Smooth muscle cell (in vitro differentiated cells): Measurements from ENCODE around the gene FUT7. TPM values are rescaled to one million over a fixed set of nuclear protein-coding genes. Genes with fewer than 3 reads are reported as not detected.

Source experiments
- DNase-seq: peaks from one replicate; lab custom pipeline; 2025; ENCODE audit not compliant: unreplicated experiment; lab: John Stamatoyannopoulos, UW
- H2AFZ ChIP-seq: fragments of 200-600 bp; sonication (generic); 2 replicates; pipeline ENCODE4 v1.6.0; 2016; ENCODE audit warnings: antibody characterized with exemption, low read depth, mild to moderate bottlenecking
- H3F3A ChIP-seq: fragments of 200-600 bp; sonication (generic); 2 replicates; pipeline ENCODE4 v1.6.0; 2017; ENCODE audit warnings: antibody characterized with exemption, low read depth
- H3K27ac ChIP-seq: fragments of 200-600 bp; sonication (generic); 2 replicates; pipeline ENCODE4 v1.5.1; 2016; ENCODE audit warnings: low read depth, mild to moderate bottlenecking
- H3K27me3 ChIP-seq: fragments of 200-600 bp; sonication (generic); 2 replicates; pipeline ENCODE4 v1.6.1; 2016; ENCODE audit warnings: low read depth, mild to moderate bottlenecking
- H3K36me3 ChIP-seq: fragments of 200-600 bp; sonication (generic); 2 replicates; pipeline ENCODE4 v1.5.1; 2016; ENCODE audit warnings: low read depth
- H3K4me1 ChIP-seq: fragments of 200-600 bp; sonication (generic); 2 replicates; pipeline ENCODE4 v1.5.1; 2016; ENCODE audit warnings: low read depth
- H3K4me2 ChIP-seq: fragments of 200-600 bp; sonication (generic); 2 replicates; pipeline ENCODE4 v1.6.0; 2016; ENCODE audit warnings: mild to moderate bottlenecking
- H3K4me3 ChIP-seq: fragments of 200-600 bp; sonication (generic); 2 replicates; pipeline ENCODE4 v1.5.1; 2016; ENCODE audit warnings: mild to moderate bottlenecking
- H3K79me2 ChIP-seq: fragments of 200-600 bp; sonication (generic); 2 replicates; pipeline ENCODE4 v1.6.0; 2016; ENCODE audit warnings: low read depth, mild to moderate bottlenecking
- H3K9ac ChIP-seq: fragments of 200-600 bp; sonication (generic); 2 replicates; pipeline ENCODE4 v1.6.0; 2016; ENCODE audit warnings: low read depth
- H3K9me3 ChIP-seq: fragments of 200-600 bp; sonication (generic); replicated peaks from 2 replicates; pipeline ENCODE4 v1.5.1; 2016; ENCODE audit warnings: low read depth
- H4K20me1 ChIP-seq: fragments of 200-600 bp; sonication (generic); 2 replicates; pipeline ENCODE4 v1.6.0; 2016; ENCODE audit warnings: low read depth
- WGBS: methylation state at CpG from one replicate; pipeline ENCODE4 v1.1.7; 2016; ENCODE audit warnings: low lambda C conversion rate; 5-methylcytosine and 5-hydroxymethylcytosine counted together
- polyA plus RNA-seq: library from polyadenylated mRNA; unstranded; fragments of >200 nt; fragmentation: Nextera tagmentation; extraction: Ambion mirVana; gene quantifications from 2 replicates; pipeline ENCODE4 v1.2.1, GENCODE V29; 2016
- total RNA-seq: library from RNA; depleted of rRNA; stranded (reverse); fragments of >200 nt; gene quantifications from 2 replicates; pipeline ENCODE4 v1.2.3, GENCODE V29; 2014
- TF ChIP-seq, protein P1 (sequence below): fragments of 200-600 bp; sonication (generic); IDR thresholded peaks from 2 replicates; pipeline ENCODE4 v1.5.1; 2017; ENCODE audit warnings: borderline replicate concordance, mild to moderate bottlenecking, antibody characterized with exemption; ENCODE audit not compliant: insufficient read depth, poor library complexity, severe bottlenecking

FUT7 gene
- total and polyA plus RNA-seq, 2 experiments from 2014 or later = not detected

DNA sequence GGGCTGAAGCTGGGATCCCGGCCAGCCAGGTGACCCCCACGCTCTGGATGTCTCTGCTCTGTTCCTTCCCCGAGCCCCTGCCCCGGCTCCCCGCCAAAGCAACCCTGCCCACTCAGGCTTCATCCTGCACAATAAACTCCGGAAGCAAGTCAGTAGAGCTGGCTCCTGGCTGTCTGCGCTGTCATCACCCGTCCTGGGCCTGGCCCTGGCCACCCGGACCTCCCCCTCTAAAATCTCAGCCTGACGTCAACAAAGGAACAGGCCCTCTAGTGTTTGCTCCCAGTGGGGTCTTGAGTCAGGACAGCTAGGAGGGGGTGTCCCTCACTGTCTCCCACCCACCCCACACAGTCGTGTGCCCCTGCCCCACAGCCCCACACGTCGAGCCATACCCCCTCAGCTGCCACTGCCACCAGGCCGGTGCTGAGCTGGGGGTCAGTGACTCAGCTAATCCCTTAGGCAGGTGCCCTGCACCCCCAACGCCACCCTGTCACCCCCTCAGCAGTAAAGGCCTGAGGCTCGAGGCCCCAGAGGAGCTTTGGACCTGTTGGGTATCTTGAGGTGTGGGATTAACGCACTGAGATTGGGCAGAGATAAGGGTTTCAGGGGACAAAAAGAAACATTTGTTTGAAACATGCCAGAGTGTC, 50.2 kb downstream of the FUT7 start:
- H3K4me1 ChIP-seq = peaks cover 4% of the 10 kb centered on the region
- H3K27me3 ChIP-seq = peaks cover 29% of the 10 kb centered on the region
- H3K79me2 ChIP-seq = no peaks in the 10 kb centered on the region
- H2AFZ ChIP-seq = no peak overlapping the region
- H3K4me2 ChIP-seq = no peak overlapping the region
- TF ChIP-seq, protein P1, sequence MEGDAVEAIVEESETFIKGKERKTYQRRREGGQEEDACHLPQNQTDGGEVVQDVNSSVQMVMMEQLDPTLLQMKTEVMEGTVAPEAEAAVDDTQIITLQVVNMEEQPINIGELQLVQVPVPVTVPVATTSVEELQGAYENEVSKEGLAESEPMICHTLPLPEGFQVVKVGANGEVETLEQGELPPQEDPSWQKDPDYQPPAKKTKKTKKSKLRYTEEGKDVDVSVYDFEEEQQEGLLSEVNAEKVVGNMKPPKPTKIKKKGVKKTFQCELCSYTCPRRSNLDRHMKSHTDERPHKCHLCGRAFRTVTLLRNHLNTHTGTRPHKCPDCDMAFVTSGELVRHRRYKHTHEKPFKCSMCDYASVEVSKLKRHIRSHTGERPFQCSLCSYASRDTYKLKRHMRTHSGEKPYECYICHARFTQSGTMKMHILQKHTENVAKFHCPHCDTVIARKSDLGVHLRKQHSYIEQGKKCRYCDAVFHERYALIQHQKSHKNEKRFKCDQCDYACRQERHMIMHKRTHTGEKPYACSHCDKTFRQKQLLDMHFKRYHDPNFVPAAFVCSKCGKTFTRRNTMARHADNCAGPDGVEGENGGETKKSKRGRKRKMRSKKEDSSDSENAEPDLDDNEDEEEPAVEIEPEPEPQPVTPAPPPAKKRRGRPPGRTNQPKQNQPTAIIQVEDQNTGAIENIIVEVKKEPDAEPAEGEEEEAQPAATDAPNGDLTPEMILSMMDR = no peak
- no peaks in the 10 kb centered on the region for H3K9me3 ChIP-seq
- 66% methylated on average over 16 of the region's 17 CpGs for WGBS
- no peaks in the 10 kb centered on the region for H3F3A ChIP-seq
- no peak overlapping the region for H3K27ac ChIP-seq
- H3K9ac ChIP-seq = no peak overlapping the region
- no peak overlapping the region for H3K4me3 ChIP-seq
- no peak for DNase-seq
- peaks cover 9% of the 10 kb centered on the region for H4K20me1 ChIP-seq
- no peaks in the 10 kb centered on the region for H3K36me3 ChIP-seq

DNA sequence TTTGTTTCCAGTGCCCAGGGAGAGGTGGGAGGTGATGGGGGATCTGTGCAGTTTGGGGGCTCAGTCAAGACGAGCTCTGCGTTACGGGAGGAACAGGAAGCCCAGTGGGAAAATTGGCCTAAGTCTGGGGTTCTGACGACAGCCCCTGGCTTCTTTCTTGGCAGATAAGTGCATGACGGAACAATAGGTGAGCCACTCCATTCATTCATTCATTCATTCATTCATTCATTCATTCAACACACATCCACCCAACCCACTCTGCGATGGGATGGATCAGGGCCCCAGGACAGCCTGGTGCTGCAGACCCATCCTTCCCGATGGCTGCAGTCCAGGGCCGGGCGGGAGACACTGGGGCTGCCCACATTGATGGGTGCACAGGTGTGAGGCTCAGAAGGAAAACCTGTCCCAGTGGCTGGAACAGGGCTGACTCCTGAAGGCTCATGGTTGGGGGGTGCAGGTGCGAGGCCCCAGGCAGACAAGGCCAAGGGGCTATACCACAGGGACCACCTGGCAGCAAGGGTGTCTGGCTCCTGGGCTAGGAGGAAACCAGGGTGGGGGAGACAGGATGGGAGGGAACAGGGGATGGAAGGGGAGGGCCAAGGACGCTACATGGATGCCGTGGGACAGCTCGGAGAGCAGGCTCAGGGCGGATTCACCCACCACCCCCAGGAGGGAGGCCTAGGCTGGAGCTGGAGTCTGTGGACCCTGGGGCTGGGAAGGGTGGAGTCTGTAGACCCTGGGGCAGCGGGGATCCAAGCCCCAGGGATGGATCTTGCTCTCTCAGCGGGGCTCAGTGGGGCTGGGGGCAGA, 51.0 kb downstream of the FUT7 start:
- DNase-seq = no peak
- Histone ChIP-seq H3K27ac (no peak overlapping the region), H3K9ac (no peak overlapping the region), H3K4me1 (peaks cover 4% of the 10 kb centered on the region), H3K9me3 (no peaks in the 10 kb centered on the region), H3F3A (no peaks in the 10 kb centered on the region), H3K36me3 (no peaks in the 10 kb centered on the region), H4K20me1 (peaks cover 9% of the 10 kb centered on the region), H2AFZ (no peak overlapping the region), H3K79me2 (no peaks in the 10 kb centered on the region), H3K27me3 (peaks cover 22% of the 10 kb centered on the region), H3K4me3 (no peak overlapping the region), H3K4me2 (no peak overlapping the region)
- TF ChIP-seq, protein P1 = no peak
- WGBS = 96% methylated on average over 16 of the region's 16 CpGs

Other genes starting within 250 kb of the FUT7 start
Only the 30 nearest of the 38 such genes appear.
- gene AJM1, start 189.6 kb downstream of the FUT7 start, total RNA-seq = 1.2 and 1.8 TPM in 2 replicates
- gene AJM1, start 189.6 kb downstream of the FUT7 start, polyA plus RNA-seq = 2.9 and 3.7 TPM in 2 replicates
- 110 and 173 TPM in 2 replicates for gene PHPT1, start 182.7 kb downstream of the FUT7 start, total RNA-seq
- gene PHPT1, start 182.7 kb downstream of the FUT7 start, polyA plus RNA-seq = 381 and 435 TPM in 2 replicates
- 3.8 TPM in 2 replicates for gene MAMDC4, start 179.7 kb downstream of the FUT7 start, total RNA-seq
- 7.5 and 8.0 TPM in 2 replicates for gene MAMDC4, start 179.7 kb downstream of the FUT7 start, polyA plus RNA-seq
- gene EDF1, start 165.8 kb downstream of the FUT7 start, total RNA-seq = 304 and 306 TPM in 2 replicates
- 492 and 548 TPM in 2 replicates for gene EDF1, start 165.8 kb downstream of the FUT7 start, polyA plus RNA-seq
- 6.2 and 7.0 TPM in 2 replicates for gene TRAF2, start 145.6 kb downstream of the FUT7 start, total RNA-seq
- 15.9 and 18.0 TPM in 2 replicates for gene TRAF2, start 145.6 kb downstream of the FUT7 start, polyA plus RNA-seq
- 70.5 and 103 TPM in 2 replicates for gene FBXW5, start 87.3 kb downstream of the FUT7 start, total RNA-seq
- 105 and 109 TPM in 2 replicates for gene FBXW5, start 87.3 kb downstream of the FUT7 start, polyA plus RNA-seq
- gene C8G, start 86.8 kb downstream of the FUT7 start, total RNA-seq = not detected in 2 replicates
- 1.4 TPM in 1 of 2 replicates, not detected in the other for gene C8G, start 86.8 kb downstream of the FUT7 start, polyA plus RNA-seq
- gene LCN12, start 79.8 kb downstream of the FUT7 start, total RNA-seq = not detected in 2 replicates
- not detected in 2 replicates for gene LCN12, start 79.8 kb downstream of the FUT7 start, polyA plus RNA-seq
- gene PTGDS, start 54.6 kb downstream of the FUT7 start, total RNA-seq = 119 and 145 TPM in 2 replicates
- gene PTGDS, start 54.6 kb downstream of the FUT7 start, polyA plus RNA-seq = 597 and 611 TPM in 2 replicates
- gene LCNL1, start 49.1 kb downstream of the FUT7 start, total RNA-seq = 0.67 and 1.1 TPM in 2 replicates
- gene LCNL1, start 49.1 kb downstream of the FUT7 start, polyA plus RNA-seq = 0.85 and 0.89 TPM in 2 replicates
- gene PAXX, start 39.7 kb downstream of the FUT7 start, total RNA-seq = 27.4 and 29.0 TPM in 2 replicates
- gene PAXX, start 39.7 kb downstream of the FUT7 start, polyA plus RNA-seq = 61.4 and 62.0 TPM in 2 replicates
- 15.2 and 36.8 TPM in 2 replicates for gene CLIC3, start 35.5 kb downstream of the FUT7 start, total RNA-seq
- gene CLIC3, start 35.5 kb downstream of the FUT7 start, polyA plus RNA-seq = 43.9 and 69.9 TPM in 2 replicates
- gene ABCA2, start 3.9 kb downstream of the FUT7 start, total RNA-seq = 15.9 and 23.0 TPM in 2 replicates
- 26.2 and 29.0 TPM in 2 replicates for gene ABCA2, start 3.9 kb downstream of the FUT7 start, polyA plus RNA-seq
- 5.9 and 9.9 TPM in 2 replicates for gene NPDC1, start 14.1 kb upstream of the FUT7 start, total RNA-seq
- gene NPDC1, start 14.1 kb upstream of the FUT7 start, polyA plus RNA-seq = 19.3 and 38.8 TPM in 2 replicates
- gene ENTPD2, start 22.0 kb upstream of the FUT7 start, total RNA-seq = not detected in 2 replicates
- gene ENTPD2, start 22.0 kb upstream of the FUT7 start, polyA plus RNA-seq = 0.30 and 0.78 TPM in 2 replicates
- 1.9 and 2.1 TPM in 2 replicates for gene SAPCD2, start 38.5 kb upstream of the FUT7 start, total RNA-seq
- 3.9 and 5.0 TPM in 2 replicates for gene SAPCD2, start 38.5 kb upstream of the FUT7 start, polyA plus RNA-seq
- gene UAP1L1, start 45.4 kb upstream of the FUT7 start, total RNA-seq = 5.8 and 7.2 TPM in 2 replicates
- gene UAP1L1, start 45.4 kb upstream of the FUT7 start, polyA plus RNA-seq = 22.5 and 23.8 TPM in 2 replicates
- gene MAN1B1, start 54.9 kb upstream of the FUT7 start, total RNA-seq = 62.9 and 70.9 TPM in 2 replicates
- 97.1 and 109 TPM in 2 replicates for gene MAN1B1, start 54.9 kb upstream of the FUT7 start, polyA plus RNA-seq
- 50.6 and 51.4 TPM in 2 replicates for gene DPP7, start 82.6 kb upstream of the FUT7 start, total RNA-seq
- 170 and 171 TPM in 2 replicates for gene DPP7, start 82.6 kb upstream of the FUT7 start, polyA plus RNA-seq
- gene GRIN1, start 107.1 kb upstream of the FUT7 start, total RNA-seq = not detected in 2 replicates
- 0.44 TPM in 1 of 2 replicates, not detected in the other for gene GRIN1, start 107.1 kb upstream of the FUT7 start, polyA plus RNA-seq
- gene LRRC26, start 138.0 kb upstream of the FUT7 start, total RNA-seq = not detected in 2 replicates
- gene LRRC26, start 138.0 kb upstream of the FUT7 start, polyA plus RNA-seq = not detected in 2 replicates
- not detected in 2 replicates for gene TMEM210, start 140.0 kb upstream of the FUT7 start, total RNA-seq
- not detected in 2 replicates for gene TMEM210, start 140.0 kb upstream of the FUT7 start, polyA plus RNA-seq
- gene ANAPC2, start 156.5 kb upstream of the FUT7 start, total RNA-seq = 12.6 and 16.3 TPM in 2 replicates
- 6.6 and 17.6 TPM in 2 replicates for gene ANAPC2, start 156.5 kb upstream of the FUT7 start, polyA plus RNA-seq
- 32.7 and 69.5 TPM in 2 replicates for gene SSNA1, start 156.6 kb upstream of the FUT7 start, total RNA-seq
- gene SSNA1, start 156.6 kb upstream of the FUT7 start, polyA plus RNA-seq = 84.9 and 94.1 TPM in 2 replicates
- gene TPRN, start 168.7 kb upstream of the FUT7 start, total RNA-seq = 4.0 and 6.9 TPM in 2 replicates
- gene TPRN, start 168.7 kb upstream of the FUT7 start, polyA plus RNA-seq = 15.0 and 19.0 TPM in 2 replicates
- gene TMEM203, start 173.6 kb upstream of the FUT7 start, total RNA-seq = 30.2 and 31.0 TPM in 2 replicates
- gene TMEM203, start 173.6 kb upstream of the FUT7 start, polyA plus RNA-seq = 53.0 and 55.1 TPM in 2 replicates
- gene NDOR1, start 173.6 kb upstream of the FUT7 start, total RNA-seq = 3.2 and 6.5 TPM in 2 replicates
- 7.7 and 12.5 TPM in 2 replicates for gene NDOR1, start 173.6 kb upstream of the FUT7 start, polyA plus RNA-seq
- 0.36 and 0.49 TPM in 2 replicates for gene RNF208, start 190.2 kb upstream of the FUT7 start, total RNA-seq
- gene RNF208, start 190.2 kb upstream of the FUT7 start, polyA plus RNA-seq = 1.4 and 1.9 TPM in 2 replicates
- gene CYSRT1, start 193.1 kb upstream of the FUT7 start, total RNA-seq = 2.2 and 2.3 TPM in 2 replicates
- gene CYSRT1, start 193.1 kb upstream of the FUT7 start, polyA plus RNA-seq = 1.3 and 2.4 TPM in 2 replicates
- gene RNF224, start 195.4 kb upstream of the FUT7 start, total RNA-seq = not detected in 2 replicates
- not detected in 2 replicates for gene RNF224, start 195.4 kb upstream of the FUT7 start, polyA plus RNA-seq